Neural progenitor cell (in vitro differentiated cells): ENCODE data around the gene GFRA4.

Source experiments
- CTCF ChIP-seq: fragments of 200-600 bp; sonication (generic); IDR thresholded peaks from 2 replicates; pipeline ENCODE4 v1.5.1; 2017; ENCODE audit warnings: antibody characterized with exemption, mild to moderate bottlenecking
- EZH2 ChIP-seq: fragments of 200-600 bp; sonication (generic); IDR thresholded peaks from 2 replicates; pipeline ENCODE4 v1.6.1; 2017; ENCODE audit warnings: antibody characterized with exemption, mild to moderate bottlenecking, moderate library complexity
- EZH2phosphoT487 ChIP-seq: fragments of 200-600 bp; sonication (generic); IDR thresholded peaks from 2 replicates; pipeline ENCODE4 v1.6.1; 2017; ENCODE audit warnings: antibody characterized with exemption

DNA sequence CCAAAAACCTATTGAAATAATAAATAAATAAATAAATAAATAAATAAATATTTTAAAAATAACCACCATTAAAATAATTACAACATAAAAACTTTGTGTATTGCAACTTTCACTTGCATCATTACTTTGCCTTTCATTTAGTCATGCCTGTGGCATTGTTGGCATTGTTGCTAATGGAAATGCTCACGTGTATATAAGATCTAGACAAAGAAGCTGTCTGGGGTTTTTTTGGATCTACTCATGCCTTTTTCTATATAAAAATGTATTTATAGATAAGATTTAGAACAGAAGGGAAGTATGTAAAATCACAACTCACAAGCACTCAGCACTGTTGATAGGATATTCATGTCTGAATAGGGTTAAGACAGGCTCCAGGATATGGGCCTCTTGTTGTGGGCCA lies 27.9 kb downstream of the GFRA4 start:
- no peak for TF ChIP-seq EZH2
- TF ChIP-seq CTCF = no peak
- TF ChIP-seq EZH2phosphoT487 = no peak
